Inflammatory macrophage treated with lipopolysaccharide for 1 hour (primary cell): ENCODE data around the gene CDH4.

ENCODE experiments used
- DNase-seq, 2 donors: peaks; one replicate each; pipeline ENCODE4 v3.0.0-alpha.2; 2020 to 2022

The CDH4 gene

GRCh38 chr20:61776491-61777075 lies 524.5 kb downstream of the CDH4 start:
- no peak for DNase-seq

GRCh38 chr20:61777773-61778494 lies 525.9 kb downstream of the CDH4 start:
- no peak for DNase-seq

GRCh38 chr20:61778495-61778863 lies 526.4 kb downstream of the CDH4 start:
- DNase-seq: no peak

- no peak for DNase-seq
Measured at GRCh38 chr20:61779176-61779965, 527.3 kb downstream of the CDH4 start.

GRCh38 chr20:61780066-61780465 lies 528.0 kb downstream of the CDH4 start:
- DNase-seq: no peak

- no peak for DNase-seq
Measured at GRCh38 chr20:61784801-61785566, 532.9 kb downstream of the CDH4 start.

- DNase-seq: no peak
Measured at GRCh38 chr20:61785567-61785816, 533.4 kb downstream of the CDH4 start.

- DNase-seq: no peak
Measured at GRCh38 chr20:61786230-61786629, 534.2 kb downstream of the CDH4 start.

- no peak for DNase-seq
Measured at GRCh38 chr20:61788343-61788742, 536.3 kb downstream of the CDH4 start.

GRCh38 chr20:61789329-61789728 lies 537.3 kb downstream of the CDH4 start:
- no peak for DNase-seq

- no peak for DNase-seq
Measured at GRCh38 chr20:61790116-61790827, 538.2 kb downstream of the CDH4 start.

- DNase-seq: no peak
Measured at GRCh38 chr20:61791995-61792394, 539.9 kb downstream of the CDH4 start.

GRCh38 chr20:61795669-61796630 lies 543.9 kb downstream of the CDH4 start:
- DNase-seq: no peak

GRCh38 chr20:61796738-61797137 lies 544.7 kb downstream of the CDH4 start:
- DNase-seq: no peak

GRCh38 chr20:61797200-61797599 lies 545.1 kb downstream of the CDH4 start:
- no peak for DNase-seq

GRCh38 chr20:61797971-61798411 lies 545.9 kb downstream of the CDH4 start:
- no peak for DNase-seq

- DNase-seq: no peak
Measured at GRCh38 chr20:61798632-61799031, 546.6 kb downstream of the CDH4 start.

GRCh38 chr20:61799394-61799923 lies 547.4 kb downstream of the CDH4 start:
- no peak for DNase-seq

GRCh38 chr20:61799928-61800327 lies 547.9 kb downstream of the CDH4 start:
- DNase-seq: no peak

- no peak for DNase-seq
Measured at GRCh38 chr20:61800359-61801064, 548.5 kb downstream of the CDH4 start.

GRCh38 chr20:61801065-61801360 lies 549.0 kb downstream of the CDH4 start:
- no peak for DNase-seq
